Suprapubic skin (tissue), 4 donors: ENCODE measurements around the gene OSBPL2. TPM values are rescaled to one million over a fixed set of nuclear protein-coding genes. Genes with fewer than 3 reads are reported as not detected.
A peak's percentile ranks its signal among the peaks of the same experiment; 100 is the strongest.

Source experiments
- DNase-seq, 2 donors: peaks; one replicate each; pipeline ENCODE4 v3.0.0-alpha.2; 2019; ENCODE audit warnings: low spot score in 2 of 2
- H3K27ac ChIP-seq: fragments of 200-600 bp; sonication (generic); one replicate; pipeline ENCODE4 v1.5.1; 2019
- H3K27me3 ChIP-seq: fragments of 200-600 bp; sonication (generic); one replicate; pipeline ENCODE4 v1.5.1; 2019
- H3K36me3 ChIP-seq: fragments of 200-600 bp; sonication (generic); one replicate; pipeline ENCODE4 v1.5.1; 2019
- H3K4me1 ChIP-seq: fragments of 200-600 bp; sonication (generic); one replicate; pipeline ENCODE4 v1.5.1; 2019
- H3K4me3 ChIP-seq: fragments of 200-600 bp; sonication (generic); one replicate; pipeline ENCODE4 v1.5.1; 2019; ENCODE audit warnings: mild to moderate bottlenecking
- H3K9me3 ChIP-seq: fragments of 200-600 bp; sonication (generic); one replicate; pipeline ENCODE4 v1.5.1; 2019
- EP300 ChIP-seq: sonication (generic); formaldehyde crosslinking; IDR thresholded peaks from one replicate; pipeline ENCODE4 v1.6.1; 2017; ENCODE audit warnings: antibody characterized with exemption
- POLR2A ChIP-seq, 2 donors: fragments of 450-650 bp; IDR thresholded peaks; one replicate each; pipeline ENCODE4 v1.6.1; 2017; ENCODE audit warnings: antibody characterized with exemption in 2 of 2, mild to moderate bottlenecking in 2 of 2, moderate library complexity in 2 of 2
- POLR2AphosphoS5 ChIP-seq, 3 donors: sonication (generic); formaldehyde crosslinking; IDR thresholded peaks; one replicate each; pipeline ENCODE4 v1.6.1; 2017; ENCODE audit warnings: antibody characterized with exemption in 3 of 3
- WGBS: methylation state at CpG from one replicate; pipeline ENCODE4 v1.1.5; 2018; 5-methylcytosine and 5-hydroxymethylcytosine counted together
- total RNA-seq, 4 donors: library from RNA; depleted of rRNA; stranded (reverse); fragments of >200 nt; gene quantifications; one replicate each; pipeline ENCODE4 v1.1.0, GENCODE V29; 2016
- TF ChIP-seq, protein P1 (sequence below), 2 donors: fragments of 200-600 bp in 1 of 2; fragments of 450-650 bp in 1 of 2; sonication (generic) in 1 of 2; IDR thresholded peaks; one replicate each; pipeline ENCODE4 v1.5.1; 2016 to 2019; ENCODE audit warnings: antibody characterized with exemption in 2 of 2, mild to moderate bottlenecking in 1 of 2, moderate library complexity in 1 of 2

Gene OSBPL2
- total RNA-seq, 4 donors from 2014 or later: 78.1 to 132 (median 84.0) TPM

DNA sequence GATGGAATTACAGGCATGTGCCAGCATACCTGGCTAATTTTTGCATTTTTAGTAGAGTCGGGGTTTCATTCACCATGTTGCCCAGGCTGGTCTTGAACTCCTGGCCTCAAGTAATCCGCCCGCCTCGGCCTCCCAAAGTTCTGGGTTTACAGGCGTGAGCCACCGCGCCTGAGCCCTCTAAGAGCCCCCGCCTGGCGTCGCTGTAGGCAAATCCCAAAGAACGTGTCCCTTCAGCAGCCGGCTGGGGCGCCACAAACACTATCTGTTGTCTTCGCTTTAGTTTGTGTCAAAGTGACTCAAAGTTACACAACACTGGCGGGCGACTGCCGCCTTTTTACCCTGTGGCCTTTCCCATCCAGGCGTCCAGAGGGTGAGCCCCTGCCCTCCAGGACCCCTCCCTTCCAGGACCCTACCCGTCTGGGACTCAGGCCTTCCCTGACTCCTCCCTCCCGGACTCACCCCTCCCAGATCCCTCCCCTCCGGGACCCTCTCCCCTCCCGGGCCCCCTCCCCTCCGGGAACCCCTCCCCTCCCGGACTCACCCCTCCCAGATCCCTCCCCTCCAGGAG lies 63.5 kb downstream of the OSBPL2 start:
- H3K27me3 ChIP-seq: no peaks in the 10 kb centered on the region
- H3K4me1 ChIP-seq: peaks cover 38% of the 10 kb centered on the region
- H3K27ac ChIP-seq: peak overlapping the region; percentile 98
- H3K9me3 ChIP-seq: no peaks in the 10 kb centered on the region
- peak; percentile 97 to 98 for DNase-seq
- peaks cover 17% of the 10 kb centered on the region for H3K36me3 ChIP-seq
- TF ChIP-seq POLR2AphosphoS5 (IDR thresholded peaks at IDR 0.05): peak in 2 of 3 donors; percentile 71 to 76
- TF ChIP-seq POLR2A (IDR thresholded peaks at IDR 0.05): peak in 1 of 2 donors; percentile 23
- TF ChIP-seq EP300: no peak
- TF ChIP-seq, protein P1, sequence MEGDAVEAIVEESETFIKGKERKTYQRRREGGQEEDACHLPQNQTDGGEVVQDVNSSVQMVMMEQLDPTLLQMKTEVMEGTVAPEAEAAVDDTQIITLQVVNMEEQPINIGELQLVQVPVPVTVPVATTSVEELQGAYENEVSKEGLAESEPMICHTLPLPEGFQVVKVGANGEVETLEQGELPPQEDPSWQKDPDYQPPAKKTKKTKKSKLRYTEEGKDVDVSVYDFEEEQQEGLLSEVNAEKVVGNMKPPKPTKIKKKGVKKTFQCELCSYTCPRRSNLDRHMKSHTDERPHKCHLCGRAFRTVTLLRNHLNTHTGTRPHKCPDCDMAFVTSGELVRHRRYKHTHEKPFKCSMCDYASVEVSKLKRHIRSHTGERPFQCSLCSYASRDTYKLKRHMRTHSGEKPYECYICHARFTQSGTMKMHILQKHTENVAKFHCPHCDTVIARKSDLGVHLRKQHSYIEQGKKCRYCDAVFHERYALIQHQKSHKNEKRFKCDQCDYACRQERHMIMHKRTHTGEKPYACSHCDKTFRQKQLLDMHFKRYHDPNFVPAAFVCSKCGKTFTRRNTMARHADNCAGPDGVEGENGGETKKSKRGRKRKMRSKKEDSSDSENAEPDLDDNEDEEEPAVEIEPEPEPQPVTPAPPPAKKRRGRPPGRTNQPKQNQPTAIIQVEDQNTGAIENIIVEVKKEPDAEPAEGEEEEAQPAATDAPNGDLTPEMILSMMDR (IDR thresholded peaks at IDR 0.05): peak; percentile 85 to 95
- peak overlapping the region; percentile 96 for H3K4me3 ChIP-seq
- 2% methylated on average over 23 of the region's 24 CpGs for WGBS

DNA sequence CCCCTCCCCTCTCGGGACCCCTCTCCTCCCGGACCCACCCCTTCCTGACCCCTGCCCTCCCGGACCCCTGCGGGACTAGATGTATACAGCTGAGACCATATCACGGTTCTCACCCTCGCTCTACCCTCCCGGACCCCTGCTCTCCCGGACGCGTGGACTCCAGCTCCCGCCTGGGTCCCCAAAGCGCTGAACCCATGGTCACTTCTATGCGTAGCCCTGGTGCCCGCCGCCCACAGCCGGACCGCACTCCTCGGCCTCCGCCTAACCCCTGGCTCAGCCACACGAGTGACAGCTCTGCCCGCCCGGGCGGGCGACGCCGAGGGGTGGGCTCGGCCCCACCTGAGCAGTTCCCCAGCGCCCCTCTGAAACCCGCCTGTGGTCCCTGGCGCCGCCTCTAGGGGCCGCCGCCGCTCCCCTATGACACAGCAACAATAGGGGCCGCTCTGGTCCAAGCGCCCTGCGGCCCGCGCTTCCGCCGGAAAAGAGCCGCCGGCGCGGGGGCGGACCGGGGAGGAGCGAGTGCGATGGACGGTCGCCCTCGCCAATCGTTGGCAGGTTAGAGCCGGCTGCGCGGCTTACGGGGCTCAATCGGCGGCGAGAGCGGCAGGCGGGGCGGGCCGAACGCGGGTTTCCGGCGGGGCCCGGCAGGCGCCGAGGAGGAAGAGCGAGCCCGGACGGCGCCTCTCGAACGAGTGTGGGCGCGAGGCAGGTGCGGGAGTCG lies 64.2 kb downstream of the OSBPL2 start, which contains the start of gene ADRM1:
Gene ADRM1, plus strand, starts transcription at position 657 of the 721 bp plus-strand sequence. CDS start 572 bp downstream, outside the sequence.
- H3K4me1 ChIP-seq: peaks cover 44% of the 10 kb centered on the region
- no peaks in the 10 kb centered on the region for H3K27me3 ChIP-seq
- peak; percentile 94 to 96 for DNase-seq
- WGBS: 0% methylated on average over 25 of the region's 81 CpGs
- peak within 1 kb of the TSS; percentile 98 for H3K27ac ChIP-seq
- TF ChIP-seq POLR2A (IDR thresholded peaks at IDR 0.05): peak in 1 of 2 donors; percentile 54
- peak in 2 of 3 donors; percentile 73 to 96 for TF ChIP-seq POLR2AphosphoS5 (IDR thresholded peaks at IDR 0.05)
- TF ChIP-seq EP300: no peak
- TF ChIP-seq, protein P1 (IDR thresholded peaks at IDR 0.05): peak; percentile 88 to 95
- H3K9me3 ChIP-seq: no peaks in the 10 kb centered on the region
- peaks cover 19% of the 10 kb centered on the region for H3K36me3 ChIP-seq
- H3K4me3 ChIP-seq: peak within 1 kb of the TSS; percentile 96

DNA sequence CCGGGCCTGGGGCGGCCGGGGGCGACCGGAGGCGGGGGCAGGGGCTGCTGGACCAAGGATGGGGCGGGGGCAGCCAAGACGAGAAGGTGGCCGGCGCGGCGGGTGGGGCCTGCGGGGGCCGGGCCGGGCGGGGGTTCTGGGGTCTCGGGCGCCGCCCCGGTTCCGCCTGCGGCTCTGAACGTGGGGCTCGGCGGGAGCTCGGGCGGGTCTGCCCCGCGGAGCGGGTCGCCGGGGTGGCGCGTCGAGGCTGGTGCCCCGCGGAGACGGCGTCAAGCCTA lies 64.7 kb downstream of the OSBPL2 start:
- H3K27me3 ChIP-seq: no peaks in the 10 kb centered on the region
- peak overlapping the region; percentile 96 for H3K4me3 ChIP-seq
- H3K27ac ChIP-seq: peak overlapping the region; percentile 98
- H3K9me3 ChIP-seq: no peaks in the 10 kb centered on the region
- peaks cover 23% of the 10 kb centered on the region for H3K36me3 ChIP-seq
- TF ChIP-seq, protein P1 (IDR thresholded peaks at IDR 0.05): no peak
- no peak for TF ChIP-seq POLR2A (IDR thresholded peaks at IDR 0.05)
- 0% methylated on average over 1 of the region's 39 CpGs for WGBS
- no peak for DNase-seq
- peaks cover 49% of the 10 kb centered on the region for H3K4me1 ChIP-seq

DNA sequence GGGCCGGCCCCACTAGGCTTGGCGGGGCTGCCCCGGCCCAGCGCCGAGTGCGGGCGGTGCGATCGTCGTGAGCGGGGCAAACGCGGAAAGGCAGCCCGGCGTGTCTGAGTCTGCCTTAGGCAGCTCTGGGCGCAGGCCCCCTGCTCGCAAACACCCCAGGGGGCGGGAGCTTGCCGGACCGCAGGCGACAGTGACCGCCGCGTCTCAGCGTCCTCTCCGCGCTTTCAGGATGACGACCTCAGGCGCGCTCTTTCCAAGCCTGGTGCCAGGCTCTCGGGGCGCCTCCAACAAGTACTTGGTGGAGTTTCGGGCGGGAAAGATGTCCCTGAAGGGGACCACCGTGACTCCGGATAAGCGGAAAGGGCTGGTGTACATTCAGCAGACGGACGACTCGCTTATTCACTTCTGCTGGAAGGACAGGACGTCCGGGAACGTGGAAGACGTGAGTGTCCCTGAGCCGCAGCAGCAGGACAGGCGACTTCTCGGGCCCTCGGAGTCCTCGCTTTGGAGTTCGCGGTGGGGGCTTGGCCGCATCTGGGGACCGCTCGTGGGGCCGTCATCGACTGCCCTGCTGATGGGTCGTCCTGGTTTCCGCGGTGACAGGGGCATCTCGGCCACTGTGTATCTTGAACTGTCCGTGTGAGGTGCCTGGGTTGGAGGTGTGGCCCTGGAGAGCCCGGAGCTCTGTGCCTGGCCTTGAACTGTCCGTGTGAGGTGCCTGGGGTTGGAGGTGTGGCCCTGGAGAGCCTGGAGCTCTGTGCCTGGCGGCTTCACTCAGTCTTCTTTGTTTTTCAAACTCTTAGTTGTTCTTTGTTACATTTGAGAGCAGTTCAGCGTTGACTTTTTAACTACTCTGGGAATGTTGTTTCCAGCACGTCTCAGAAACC lies 65.3 kb downstream of the OSBPL2 start:
- Histone ChIP-seq H3K4me3 (peak overlapping the region; percentile 96), H3K4me1 (peaks cover 55% of the 10 kb centered on the region), H3K27ac (peak overlapping the region; percentile 98), H3K27me3 (no peaks in the 10 kb centered on the region), H3K36me3 (peaks cover 27% of the 10 kb centered on the region), H3K9me3 (no peaks in the 10 kb centered on the region)
- WGBS: 2% methylated on average over 31 of the region's 66 CpGs
- TF ChIP-seq POLR2A (IDR thresholded peaks at IDR 0.05) (no peak), POLR2AphosphoS5 (IDR thresholded peaks at IDR 0.05) (no peak), EP300 (no peak)
- TF ChIP-seq, protein P1 (IDR thresholded peaks at IDR 0.05): no peak
- DNase-seq: no peak
